ENCODE results near the gene DHX35.
A peak's percentile ranks its signal among the peaks of the same experiment; 100 is the strongest.

The DHX35 gene

GRCh38 chr20:39069976-39070375 lies 107.8 kb downstream of the DHX35 start:
- DNase-seq = no peak

- no peak for DNase-seq
These were observed 108.5 kb downstream of the DHX35 start for GRCh38 chr20:39070484-39071231.

- DNase-seq = no peak
These were observed 110.0 kb downstream of the DHX35 start for GRCh38 chr20:39072132-39072531.

GRCh38 chr20:39072653-39073052 lies 110.5 kb downstream of the DHX35 start:
- DNase-seq = no peak

DNA sequence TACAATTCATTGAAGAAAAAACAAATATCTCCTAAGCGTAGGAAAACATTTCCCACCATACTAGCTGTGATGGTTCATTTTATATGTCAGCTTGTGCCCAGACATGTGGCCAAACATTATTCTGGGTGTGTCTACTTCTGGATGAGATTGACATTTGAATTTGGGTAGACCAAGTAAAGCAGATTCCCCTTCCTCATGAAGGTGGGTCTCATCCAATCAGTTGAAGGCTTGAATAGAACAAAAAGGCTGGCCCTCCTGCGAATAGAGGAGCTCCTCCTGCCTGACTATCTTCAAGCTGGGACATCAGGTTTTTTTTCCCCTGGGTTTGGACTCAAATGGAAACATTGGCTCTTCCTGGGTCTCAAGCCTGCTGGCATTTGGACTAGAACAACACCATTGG lies 113.6 kb downstream of the DHX35 start:
- DNase-seq = no peak

DNA sequence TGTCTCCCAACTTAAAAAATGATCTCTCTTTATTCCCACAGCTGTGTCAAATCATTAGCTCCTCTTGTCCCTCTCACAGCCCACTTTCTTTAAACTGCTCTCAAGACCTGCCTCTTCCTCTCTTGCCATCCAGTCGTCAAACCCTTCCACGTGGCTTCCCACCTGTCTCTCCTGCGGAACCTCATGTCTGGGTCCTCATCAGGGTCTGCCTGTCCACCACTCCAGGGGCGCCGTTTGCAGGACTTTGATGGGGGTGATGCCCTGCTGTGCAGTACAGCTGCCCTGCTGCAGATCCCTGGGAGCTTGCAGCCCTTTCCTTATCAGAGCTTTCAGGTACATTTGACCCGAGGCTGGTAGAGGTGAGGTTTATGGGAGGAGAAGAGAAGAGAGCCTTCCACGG lies 114.8 kb downstream of the DHX35 start:
- no peak for DNase-seq

DNA sequence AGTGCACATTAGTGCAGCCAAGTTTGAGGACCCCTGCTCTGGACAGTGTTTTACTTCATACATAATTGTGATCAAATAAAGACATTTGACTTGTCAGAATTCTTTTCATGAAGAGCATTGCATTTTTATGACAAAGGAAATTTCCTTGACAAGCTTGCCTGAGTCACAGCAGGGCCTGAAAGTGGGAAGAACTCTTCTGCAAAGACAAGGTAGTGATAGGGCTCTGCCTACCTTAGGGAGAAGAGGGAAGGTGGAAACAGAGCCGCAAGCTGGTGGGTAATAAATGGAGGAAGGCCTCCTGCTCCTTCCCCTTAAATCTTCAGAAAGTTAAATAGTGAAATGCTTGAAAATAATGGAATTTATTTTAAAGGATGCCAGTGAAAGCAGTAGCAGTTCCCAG lies 118.2 kb downstream of the DHX35 start:
- no peak for DNase-seq

- peak; percentile 49 to 68 for DNase-seq
These were observed 119.1 kb downstream of the DHX35 start for GRCh38 chr20:39081255-39081654.

- DNase-seq = no peak
These were observed 120.7 kb downstream of the DHX35 start for GRCh38 chr20:39082622-39083398.

GRCh38 chr20:39083761-39084160 lies 121.6 kb downstream of the DHX35 start:
- DNase-seq = no peak

- no peak for DNase-seq
These were observed 126.9 kb downstream of the DHX35 start for GRCh38 chr20:39089029-39089428.
